Activated CD8-positive, alpha-beta memory T cell treated with anti-CD3 and anti-CD28 coated beads for 36 hours (primary cell): ENCODE measurements around the gene ACTN4. TPM values are rescaled to one million over a fixed set of nuclear protein-coding genes. Genes with fewer than 3 reads are reported as not detected.
"Not testable (repeated sequence)": the region's sequence is repeated elsewhere in the genome, so short reads cannot be mapped to it uniquely, and the experiment has no call there.

Experiments
- CTCF ChIA-PET: fragments of 350-600 bp; sonication (Branson Sonifier 250); formaldehyde crosslinking; loops from one replicate; lab custom pipeline; 2021; ENCODE audit warnings: antibody characterized with exemption; lab: Charles Lee
- POLR2A ChIA-PET: fragments of 350-600 bp; sonication (Branson Sonifier 250); formaldehyde crosslinking; loops from one replicate; lab custom pipeline; 2021; ENCODE audit warnings: antibody characterized with exemption; lab: Charles Lee
- total RNA-seq, 2 experiments: library from RNA; stranded (reverse); gene quantifications; one replicate each; pipeline ENCODE4 v1.2.3, GENCODE V29; 2021

The ACTN4 gene
- total RNA-seq, 2 experiments from 2014 or later, result 292 to 301 TPM

GRCh38 chr19:38745316-38745715, 97.9 kb downstream of the ACTN4 start:
- ChIA-PET POLR2A (no interaction called here), CTCF (no interaction called here)

GRCh38 chr19:38753783-38754182, 106.3 kb downstream of the ACTN4 start:
- CTCF ChIA-PET, POLR2A ChIA-PET: not testable (repeated sequence)

- POLR2A ChIA-PET, CTCF ChIA-PET: not testable (repeated sequence)
Measured at GRCh38 chr19:38754196-38754595, 106.7 kb downstream of the ACTN4 start.

GRCh38 chr19:38759590-38760003, 112.1 kb downstream of the ACTN4 start:
- ChIA-PET POLR2A (no interaction called here), CTCF (no interaction called here)

- POLR2A ChIA-PET, result interaction anchor here (0.6 kb wide), 1 partner anchor 105 kb away, joined by 5 read pairs; no protein-coding TSS in a partner anchor
Measured at GRCh38 chr19:38760805-38761517, 113.5 kb downstream of the ACTN4 start.

GRCh38 chr19:38761884-38762389, 114.5 kb downstream of the ACTN4 start:
- ChIA-PET CTCF (interaction anchor here (0.6 kb wide), 1 partner anchor 152 kb away, joined by 6 read pairs; no protein-coding TSS in a partner anchor), POLR2A (interaction anchor here (0.6 kb wide), 1 partner anchor 104 kb away, joined by 5 read pairs; no protein-coding TSS in a partner anchor)

More at GRCh38 chr19:38760805-38761517, 113.5 kb downstream of the ACTN4 start:
- CTCF ChIA-PET, result not testable (repeated sequence)

- ChIA-PET CTCF (no interaction called here), POLR2A (no interaction called here)
Measured at GRCh38 chr19:38763795-38764220, 116.4 kb downstream of the ACTN4 start.

- CTCF ChIA-PET, result no interaction called here
- POLR2A ChIA-PET, result interaction anchor here (0.7 kb wide), 1 partner anchor 25 kb away, joined by 4 read pairs; no protein-coding TSS in a partner anchor
Measured at GRCh38 chr19:38765214-38765613, 117.8 kb downstream of the ACTN4 start.

- POLR2A ChIA-PET, result interaction anchor here (0.6 kb wide), 1 partner anchor 249 kb away, joined by 3 read pairs; no protein-coding TSS in a partner anchor
Measured at GRCh38 chr19:38766276-38767047, 119.0 kb downstream of the ACTN4 start.

GRCh38 chr19:38769635-38770211, 122.3 kb downstream of the ACTN4 start:
- ChIA-PET POLR2A (interaction anchor here (1.0 kb wide), 1 partner anchor 80 kb away, joined by 3 read pairs; no protein-coding TSS in a partner anchor), CTCF (interaction anchor here (0.6 to 1.3 kb wide), 5 partner anchors 16 to 118 kb away, joined by 3 read pairs; no protein-coding TSS in a partner anchor)

More at GRCh38 chr19:38766276-38767047, 119.0 kb downstream of the ACTN4 start:
- CTCF ChIA-PET, result no interaction called here

GRCh38 chr19:38770228-38770948, 122.9 kb downstream of the ACTN4 start:
- ChIA-PET CTCF (interaction anchor here (0.7 to 1.0 kb wide), 2 partner anchors 16 to 77 kb away, joined by 3 read pairs; no protein-coding TSS in a partner anchor), POLR2A (interaction anchor here (1.0 kb wide), 1 partner anchor 79 kb away, joined by 3 read pairs; no protein-coding TSS in a partner anchor)

- POLR2A ChIA-PET, CTCF ChIA-PET: not testable (repeated sequence)
Measured at GRCh38 chr19:38770949-38771275, 123.5 kb downstream of the ACTN4 start.

GRCh38 chr19:38771569-38771968, 124.1 kb downstream of the ACTN4 start:
- POLR2A ChIA-PET, CTCF ChIA-PET: not testable (repeated sequence)

- CTCF ChIA-PET, result no interaction called here
- POLR2A ChIA-PET, result no interaction called here
Measured at GRCh38 chr19:38773469-38774177, 126.2 kb downstream of the ACTN4 start, which contains the start of gene LGALS7. LGALS7 (minus strand) TSS chr19:38773517; CDS start chr19:38773492, 25 bp downstream.

GRCh38 chr19:38774181-38774950, 126.9 kb downstream of the ACTN4 start:
- POLR2A ChIA-PET, result no interaction called here
- CTCF ChIA-PET, result interaction anchor here (0.6 kb wide), 1 partner anchor 227 kb away, joined by 3 read pairs; no protein-coding TSS in a partner anchor

- CTCF ChIA-PET, result interaction anchor here (0.9 kb wide), 1 partner anchor 30 kb away, joined by 3 read pairs; no protein-coding TSS in a partner anchor
- POLR2A ChIA-PET, result no interaction called here
Measured at GRCh38 chr19:38778733-38779132, 131.3 kb downstream of the ACTN4 start.

GRCh38 chr19:38780443-38780842, 133.0 kb downstream of the ACTN4 start:
- POLR2A ChIA-PET, result no interaction called here
- CTCF ChIA-PET, result interaction anchor here (0.8 kb wide), 1 partner anchor 123 kb away, joined by 3 read pairs; no protein-coding TSS in a partner anchor
